Inflammatory macrophage (primary cell): Measurements from ENCODE around the gene AJAP1.
"Not testable (repeated sequence)": the region's sequence is repeated elsewhere in the genome, so short reads cannot be mapped to it uniquely, and the experiment has no call there.

Experiments
- DNase-seq, 2 donors: peaks; one replicate each; pipeline ENCODE4 v3.0.0-alpha.2; 2020 to 2022

Gene AJAP1

GRCh38 chr1:4658643-4659628, 4.5 kb downstream of the AJAP1 start:
- no peak for DNase-seq

- no peak for DNase-seq
These were observed 6.6 kb downstream of the AJAP1 start for GRCh38 chr1:4660917-4661594.

GRCh38 chr1:4661595-4661917, 7.1 kb downstream of the AJAP1 start:
- no peak for DNase-seq

- no peak for DNase-seq
These were observed 7.8 kb downstream of the AJAP1 start for GRCh38 chr1:4662168-4662567.

- DNase-seq = no peak
These were observed 8.3 kb downstream of the AJAP1 start for GRCh38 chr1:4662723-4663122.

GRCh38 chr1:4664095-4664494, 9.7 kb downstream of the AJAP1 start:
- no peak for DNase-seq

GRCh38 chr1:4664606-4665005, 10.2 kb downstream of the AJAP1 start:
- DNase-seq = no peak

- DNase-seq = no peak
These were observed 11.0 kb downstream of the AJAP1 start for GRCh38 chr1:4665456-4665855.

GRCh38 chr1:4666683-4667082, 12.3 kb downstream of the AJAP1 start:
- not testable (repeated sequence) for DNase-seq

- no peak for DNase-seq
These were observed 14.6 kb downstream of the AJAP1 start for GRCh38 chr1:4668743-4669700.

- no peak for DNase-seq
These were observed 15.9 kb downstream of the AJAP1 start for GRCh38 chr1:4670265-4670664.

GRCh38 chr1:4671828-4672227, 17.4 kb downstream of the AJAP1 start:
- no peak for DNase-seq

- DNase-seq = no peak
These were observed 19.1 kb downstream of the AJAP1 start for GRCh38 chr1:4673494-4673893.

GRCh38 chr1:4674117-4674516, 19.7 kb downstream of the AJAP1 start:
- DNase-seq = no peak

GRCh38 chr1:4674676-4675075, 20.3 kb downstream of the AJAP1 start:
- no peak for DNase-seq

- no peak for DNase-seq
These were observed 21.2 kb downstream of the AJAP1 start for GRCh38 chr1:4675454-4676186.

- DNase-seq = no peak
These were observed 21.8 kb downstream of the AJAP1 start for GRCh38 chr1:4676253-4676652.

GRCh38 chr1:4677608-4678007, 23.2 kb downstream of the AJAP1 start:
- DNase-seq = no peak

GRCh38 chr1:4678066-4678717, 23.8 kb downstream of the AJAP1 start:
- no peak for DNase-seq

- no peak for DNase-seq
These were observed 26.6 kb downstream of the AJAP1 start for GRCh38 chr1:4681026-4681425.

- no peak for DNase-seq
These were observed 28.3 kb downstream of the AJAP1 start for GRCh38 chr1:4682607-4683220.
